Prostate gland (tissue), 2 donors: ENCODE measurements around the gene STIM1.

Source experiments
- CTCF ChIP-seq, 4 experiments: fragments of 200-600 bp in 2 of 4; fragments of 450-650 bp in 2 of 4; sonication (generic) in 2 of 4; IDR thresholded peaks; 1 replicate in 3 of 4; 2 replicates in 1 of 4; pipeline ENCODE4 v1.5.1; 2016 to 2019; ENCODE audit warnings: antibody characterized with exemption in 4 of 4, mild to moderate bottlenecking in 2 of 4, moderate library complexity in 2 of 4
- POLR2A ChIP-seq: fragments of 450-650 bp; IDR thresholded peaks from one replicate; pipeline ENCODE4 v1.6.1; 2016; ENCODE audit warnings: antibody characterized with exemption, mild to moderate bottlenecking
- POLR2AphosphoS5 ChIP-seq: sonication (generic); formaldehyde crosslinking; IDR thresholded peaks from one replicate; pipeline ENCODE4 v1.6.1; 2017; ENCODE audit warnings: antibody characterized with exemption

GRCh38 chr11:4044976-4045646, 189.6 kb downstream of the STIM1 start:
- no peak for TF ChIP-seq CTCF (IDR thresholded peaks at IDR 0.05)
- TF ChIP-seq POLR2A, result no peak
- peak; percentile 60 for TF ChIP-seq POLR2AphosphoS5
